HG03469 (cell line): ENCODE results near the gene RBM28.

ENCODE experiments used
- ATAC-seq: cut with Tn5 transposase; IDR thresholded peaks from one replicate; pipeline ENCODE4 v1.9.1; 2021; ENCODE audit warnings: mild to moderate bottlenecking, moderate library complexity, moderate number of reproducible peaks; ENCODE audit not compliant: unreplicated experiment

The RBM28 gene

GRCh38 chr7:128350708-128351295, 7.1 kb upstream of the RBM28 start:
- ATAC-seq: no peak

GRCh38 chr7:128349466-128349825, 5.7 kb upstream of the RBM28 start:
- ATAC-seq: no peak

DNA sequence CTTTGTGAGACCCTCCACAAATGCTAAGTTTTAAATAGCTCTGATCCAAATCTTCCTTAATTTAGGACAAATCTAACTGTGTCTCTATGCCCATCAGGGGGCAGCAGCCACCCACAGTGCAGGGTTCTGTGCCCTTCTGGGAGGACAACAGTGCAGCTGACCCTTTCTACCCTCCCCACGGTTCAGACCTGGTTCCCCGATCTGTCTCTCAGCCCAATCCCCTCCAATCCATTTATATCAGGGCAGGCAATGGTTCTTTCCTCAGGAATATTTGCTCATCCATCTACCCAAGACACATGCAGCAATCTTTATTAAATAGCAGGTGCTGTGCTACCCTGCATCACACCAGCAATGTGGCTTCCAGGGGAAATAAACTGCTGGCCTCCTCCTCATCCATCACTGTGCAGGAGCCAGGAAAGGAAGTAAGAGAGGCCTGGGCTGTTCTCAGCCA, 4.0 kb upstream of the RBM28 start:
- ATAC-seq: no peak

- no peak for ATAC-seq
These were observed 695 bp upstream of the RBM28 start for GRCh38 chr7:128344431-128344774.

DNA sequence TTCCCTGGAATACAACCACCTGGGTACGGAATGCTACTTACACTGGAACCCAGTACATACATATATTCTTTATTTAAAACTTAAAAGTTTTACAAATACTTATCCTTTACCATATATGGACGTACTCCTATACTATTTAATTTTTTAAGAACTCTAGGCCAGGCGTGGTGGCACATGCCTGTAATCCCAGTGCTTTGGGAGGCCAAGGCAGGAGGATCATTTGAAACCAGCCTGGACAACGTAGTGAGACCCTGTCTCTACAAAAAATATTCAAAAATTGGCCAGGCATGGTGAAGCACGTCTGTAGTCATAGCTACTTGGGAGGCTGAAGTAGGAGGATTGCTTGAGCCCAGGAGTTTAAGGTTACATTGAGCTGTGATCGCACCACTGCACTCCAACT, 2.0 kb downstream of the RBM28 start:
- ATAC-seq: no peak

DNA sequence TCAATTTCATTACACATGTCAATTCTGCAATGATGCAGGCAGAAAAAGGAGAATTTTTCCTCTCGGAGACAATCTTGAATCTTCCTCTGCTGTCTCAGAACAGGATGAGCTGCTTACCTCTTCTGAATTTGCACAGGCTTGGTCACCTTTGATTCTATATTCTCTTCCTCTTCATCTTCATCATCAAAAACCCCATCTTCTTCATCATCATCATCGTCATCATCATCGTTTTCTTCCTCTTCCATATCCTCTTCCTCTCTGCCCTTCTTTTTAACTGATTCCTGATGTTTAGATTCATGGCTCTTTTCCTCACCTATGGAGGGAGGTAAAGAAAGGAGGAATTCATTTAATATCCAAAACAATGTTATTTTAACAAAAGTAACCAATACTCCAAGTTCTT, 8.0 kb downstream of the RBM28 start:
- ATAC-seq: no peak

- ATAC-seq: no peak
These were observed 19.4 kb downstream of the RBM28 start for GRCh38 chr7:128324368-128324680.

DNA sequence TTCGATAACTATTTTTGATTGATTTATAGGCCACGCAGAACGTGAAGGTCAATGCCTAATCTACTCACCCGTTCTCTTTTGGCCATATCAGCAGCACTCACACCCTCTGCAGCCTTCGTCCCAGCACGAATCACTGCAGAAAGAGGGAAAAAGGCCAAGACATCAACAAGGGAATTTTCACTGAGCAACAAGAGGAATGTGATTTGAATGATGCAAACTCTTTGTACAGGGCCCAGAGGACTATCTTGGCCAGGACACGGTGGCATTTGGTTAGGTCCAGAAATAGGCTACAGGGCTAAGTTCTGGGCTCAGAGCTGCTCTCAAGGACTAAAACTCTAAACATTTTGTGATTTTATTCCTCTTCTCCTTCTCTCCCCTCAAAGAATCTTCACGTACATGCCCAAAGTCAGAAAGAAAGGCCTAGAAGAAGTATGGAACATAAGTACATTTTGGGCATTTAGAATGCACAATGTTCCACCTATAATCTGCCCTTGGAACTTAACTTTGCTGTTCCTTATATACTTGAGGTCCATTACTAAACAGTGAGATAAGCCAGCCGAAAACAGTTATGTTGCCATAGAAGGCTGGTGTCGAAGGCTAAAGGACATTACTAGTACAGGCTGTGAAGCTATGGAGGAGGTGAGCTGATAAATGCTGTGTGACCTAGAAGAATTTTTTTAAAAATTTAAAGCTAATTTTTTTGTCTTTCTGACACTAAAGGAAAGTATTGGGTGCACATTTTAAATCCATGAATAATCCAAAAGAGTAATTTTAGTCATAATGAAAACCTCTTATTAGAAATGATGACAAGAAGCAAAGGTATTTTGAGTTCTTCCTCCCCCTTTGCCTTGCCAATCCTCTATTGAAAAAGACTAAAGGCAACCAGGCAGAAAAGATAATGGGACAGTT, 20.0 kb downstream of the RBM28 start:
- no peak for ATAC-seq

DNA sequence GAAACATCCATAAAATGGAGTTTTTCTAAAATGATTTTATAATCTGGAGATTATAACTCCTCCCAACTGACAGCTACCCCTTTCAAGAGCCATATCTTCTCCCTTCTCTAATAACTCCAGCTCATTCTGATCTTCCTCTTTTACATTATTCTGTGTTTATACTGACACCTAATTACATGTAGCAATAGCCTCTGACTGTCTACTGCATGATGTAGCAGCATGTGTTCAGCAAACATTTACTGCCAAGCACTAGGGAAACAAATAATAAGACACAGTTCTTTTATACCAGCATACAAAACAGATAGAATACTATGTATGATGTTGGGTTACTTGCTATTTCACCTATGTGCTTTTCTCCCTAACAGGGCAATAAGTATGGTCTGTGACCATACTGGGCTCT, 20.7 kb downstream of the RBM28 start:
- no peak for ATAC-seq

DNA sequence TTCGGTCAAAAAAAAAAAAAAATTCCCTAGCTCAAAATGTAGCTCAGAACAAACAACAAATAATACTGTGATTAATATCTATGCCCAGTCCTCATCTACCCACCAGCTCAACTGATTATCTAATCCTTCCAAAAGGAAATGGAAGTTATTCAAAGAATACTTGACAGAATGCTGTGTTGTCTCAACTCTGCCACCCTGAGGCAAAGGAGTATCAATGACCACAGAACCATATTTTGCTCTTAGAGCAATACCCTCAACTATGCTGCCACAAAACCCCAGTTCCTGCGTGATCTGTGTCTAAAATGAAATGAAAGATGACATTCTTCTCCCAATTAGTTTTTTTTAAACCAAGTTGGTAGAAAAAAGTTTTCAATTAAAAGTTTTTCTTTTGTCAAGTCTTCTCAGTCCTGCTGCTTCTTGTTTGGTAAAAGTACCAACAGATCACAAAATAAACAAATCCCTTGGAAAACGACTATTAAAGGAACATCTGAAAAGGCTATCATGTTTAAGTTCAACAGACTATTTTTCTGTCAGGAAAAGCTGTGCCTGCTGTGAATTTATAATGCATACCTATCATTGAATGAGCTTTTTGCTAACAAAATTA, 21.6 kb downstream of the RBM28 start:
- no peak for ATAC-seq

DNA sequence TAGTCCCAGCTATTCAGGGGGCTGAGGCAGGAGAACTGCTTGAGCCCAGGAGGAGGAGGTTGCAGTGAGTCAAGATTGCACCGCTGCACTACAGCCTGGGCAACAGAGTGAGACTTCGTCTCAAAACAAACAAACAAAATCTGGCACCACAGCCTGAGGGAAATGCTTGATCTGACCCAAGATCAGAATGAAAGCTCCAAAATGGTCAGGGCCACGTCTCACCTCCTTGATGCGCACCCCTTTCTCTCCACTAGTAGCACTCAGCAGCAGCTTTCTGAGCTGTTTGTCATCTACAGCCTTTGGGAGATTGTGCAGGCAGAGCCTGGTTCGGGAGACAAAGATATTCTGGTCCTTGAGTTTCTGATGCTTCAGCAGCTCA, 22.7 kb downstream of the RBM28 start:
- ATAC-seq: no peak

- ATAC-seq: no peak
These were observed 25.0 kb downstream of the RBM28 start for GRCh38 chr7:128318691-128319090.

GRCh38 chr7:128311013-128311412, 32.7 kb downstream of the RBM28 start:
- no peak for ATAC-seq

DNA sequence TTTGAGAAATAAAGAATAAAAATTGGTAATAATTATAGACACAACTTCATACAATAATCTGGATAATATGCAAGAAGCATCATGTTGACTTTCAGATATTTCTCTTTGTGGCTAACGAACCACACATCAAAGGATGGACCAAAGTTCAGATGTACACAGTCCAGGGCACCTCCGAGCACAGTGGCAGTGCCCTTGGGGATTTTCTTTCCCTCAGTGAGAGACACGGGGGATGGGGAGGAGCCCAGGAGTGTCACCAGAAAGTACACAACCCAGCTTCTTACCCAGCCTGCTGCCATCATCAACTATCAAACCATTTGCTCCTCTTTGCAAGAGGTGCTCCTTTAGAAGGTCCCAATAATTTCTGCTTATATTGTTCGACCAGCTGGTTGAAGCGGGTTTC, 33.2 kb downstream of the RBM28 start:
- ATAC-seq: no peak

DNA sequence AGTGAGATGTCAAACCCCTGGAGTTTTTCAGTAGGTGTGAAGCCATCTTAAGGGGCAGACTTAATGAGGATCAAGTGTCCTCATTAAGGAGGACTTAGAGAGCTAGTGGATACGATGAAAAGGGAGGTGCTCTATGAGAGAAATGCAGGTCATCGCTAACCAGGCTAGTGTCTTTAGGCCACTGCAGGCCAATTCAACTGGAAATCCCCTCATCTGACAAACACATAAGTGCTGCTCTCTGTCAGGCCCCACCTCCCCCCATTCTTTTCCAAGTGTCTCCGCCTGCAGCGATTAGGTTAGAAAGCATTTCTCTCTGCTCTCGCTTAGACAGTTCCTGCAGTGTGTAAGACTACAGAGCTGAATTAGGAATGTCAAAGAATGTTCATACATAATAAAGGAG, 33.7 kb downstream of the RBM28 start:
- no peak for ATAC-seq

- no peak for ATAC-seq
These were observed 34.6 kb downstream of the RBM28 start for GRCh38 chr7:128309124-128309523.

- no peak for ATAC-seq
These were observed 36.6 kb downstream of the RBM28 start for GRCh38 chr7:128307061-128307460.

- no peak for ATAC-seq
These were observed 39.5 kb downstream of the RBM28 start for GRCh38 chr7:128304212-128304611.

GRCh38 chr7:128303643-128304042, 40.1 kb downstream of the RBM28 start:
- ATAC-seq: no peak

DNA sequence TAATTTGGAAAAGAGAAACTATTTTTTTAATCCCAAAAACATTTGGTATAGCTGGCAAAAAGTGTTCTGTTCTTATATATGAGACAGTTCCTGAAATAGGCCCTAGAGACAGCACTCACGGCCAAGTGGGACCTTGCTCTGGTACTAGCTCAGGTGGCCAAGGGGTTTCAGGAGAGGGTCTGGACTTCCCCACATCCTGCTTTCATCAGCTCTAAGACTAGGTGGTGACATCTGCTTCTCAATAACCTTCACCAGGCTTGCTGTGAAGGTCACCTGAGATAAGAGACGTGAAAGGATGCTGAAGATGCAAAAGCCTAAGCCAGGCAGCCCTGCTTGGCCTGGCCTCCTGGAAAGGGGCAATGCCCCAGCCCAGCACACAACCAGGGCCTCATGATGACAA, 40.6 kb downstream of the RBM28 start:
- ATAC-seq: no peak

DNA sequence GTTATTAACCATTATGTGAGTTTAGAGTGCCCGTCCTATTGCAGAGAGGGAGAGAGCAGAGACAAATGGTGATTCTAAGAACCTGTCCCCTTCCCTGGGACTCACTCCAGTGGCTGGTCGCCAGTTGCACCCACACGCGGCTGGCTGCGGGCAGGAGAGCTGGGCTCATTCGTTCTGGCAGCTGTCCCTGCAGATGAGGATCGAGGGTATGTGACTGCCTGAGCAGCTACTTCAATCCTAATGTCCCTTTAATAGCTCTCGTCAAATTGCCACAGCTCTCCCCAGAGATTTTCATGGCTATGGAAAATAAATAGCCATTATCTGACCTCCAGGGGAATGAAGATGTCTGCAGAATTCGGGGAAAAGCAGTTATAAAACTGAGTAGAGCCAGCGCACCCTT, 41.6 kb downstream of the RBM28 start:
- no peak for ATAC-seq

- ATAC-seq: no peak
These were observed 44.5 kb downstream of the RBM28 start for GRCh38 chr7:128299109-128299607.
